Suprapubic skin (tissue), 4 donors: Measurements from ENCODE around the gene WIPF2. TPM values are rescaled to one million over a fixed set of nuclear protein-coding genes. Genes with fewer than 3 reads are reported as not detected.

ENCODE experiments used
- DNase-seq, 2 donors: peaks; one replicate each; pipeline ENCODE4 v3.0.0-alpha.2; 2019; ENCODE audit warnings: low spot score in 2 of 2
- H3K27ac ChIP-seq: fragments of 200-600 bp; sonication (generic); one replicate; pipeline ENCODE4 v1.5.1; 2019
- H3K27me3 ChIP-seq: fragments of 200-600 bp; sonication (generic); one replicate; pipeline ENCODE4 v1.5.1; 2019
- H3K36me3 ChIP-seq: fragments of 200-600 bp; sonication (generic); one replicate; pipeline ENCODE4 v1.5.1; 2019
- H3K4me1 ChIP-seq: fragments of 200-600 bp; sonication (generic); one replicate; pipeline ENCODE4 v1.5.1; 2019
- H3K4me3 ChIP-seq: fragments of 200-600 bp; sonication (generic); one replicate; pipeline ENCODE4 v1.5.1; 2019; ENCODE audit warnings: mild to moderate bottlenecking
- H3K9me3 ChIP-seq: fragments of 200-600 bp; sonication (generic); one replicate; pipeline ENCODE4 v1.5.1; 2019
- CTCF ChIP-seq, 2 donors: fragments of 200-600 bp in 1 of 2; fragments of 450-650 bp in 1 of 2; sonication (generic) in 1 of 2; IDR thresholded peaks; one replicate each; pipeline ENCODE4 v1.5.1; 2016 to 2019; ENCODE audit warnings: antibody characterized with exemption in 2 of 2, mild to moderate bottlenecking in 1 of 2, moderate library complexity in 1 of 2
- EP300 ChIP-seq: sonication (generic); formaldehyde crosslinking; IDR thresholded peaks from one replicate; pipeline ENCODE4 v1.6.1; 2017; ENCODE audit warnings: antibody characterized with exemption
- POLR2A ChIP-seq, 2 donors: fragments of 450-650 bp; IDR thresholded peaks; one replicate each; pipeline ENCODE4 v1.6.1; 2017; ENCODE audit warnings: antibody characterized with exemption in 2 of 2, mild to moderate bottlenecking in 2 of 2, moderate library complexity in 2 of 2
- POLR2AphosphoS5 ChIP-seq, 3 donors: sonication (generic); formaldehyde crosslinking; IDR thresholded peaks; one replicate each; pipeline ENCODE4 v1.6.1; 2017; ENCODE audit warnings: antibody characterized with exemption in 3 of 3
- WGBS: methylation state at CpG from one replicate; pipeline ENCODE4 v1.1.5; 2018; 5-methylcytosine and 5-hydroxymethylcytosine counted together
- total RNA-seq, 4 donors: library from RNA; depleted of rRNA; stranded (reverse); fragments of >200 nt; gene quantifications; one replicate each; pipeline ENCODE4 v1.1.0, GENCODE V29; 2016

The WIPF2 gene
- total RNA-seq, 4 donors from 2014 or later = 18.2 to 25.5 (median 21.6) TPM

GRCh38 chr17:40248507-40248906, 29.4 kb downstream of the WIPF2 start:
- Histone ChIP-seq H3K4me3 (no peak overlapping the region), H3K9me3 (no peaks in the 10 kb centered on the region), H3K4me1 (peaks cover 41% of the 10 kb centered on the region), H3K27ac (no peak overlapping the region), H3K36me3 (no peaks in the 10 kb centered on the region), H3K27me3 (no peaks in the 10 kb centered on the region)
- WGBS = 88% methylated on average over 1 of the region's 1 CpG
- TF ChIP-seq POLR2AphosphoS5 (IDR thresholded peaks at IDR 0.05) (no peak), POLR2A (IDR thresholded peaks at IDR 0.05) (no peak), CTCF (IDR thresholded peaks at IDR 0.05) (no peak), EP300 (no peak)
- no peak for DNase-seq

GRCh38 chr17:40251576-40251975, 32.5 kb downstream of the WIPF2 start:
- H3K27ac ChIP-seq = peak overlapping the region; percentile 34
- peaks cover 4% of the 10 kb centered on the region for H3K36me3 ChIP-seq
- DNase-seq = peak in 1 of 2 donors; percentile 26
- H3K9me3 ChIP-seq = no peaks in the 10 kb centered on the region
- H3K4me3 ChIP-seq = no peak overlapping the region
- H3K27me3 ChIP-seq = no peaks in the 10 kb centered on the region
- peaks cover 24% of the 10 kb centered on the region for H3K4me1 ChIP-seq
- TF ChIP-seq POLR2AphosphoS5 (IDR thresholded peaks at IDR 0.05) = no peak
- no peak for TF ChIP-seq CTCF (IDR thresholded peaks at IDR 0.05)
- TF ChIP-seq EP300 = no peak
- no peak for TF ChIP-seq POLR2A (IDR thresholded peaks at IDR 0.05)

GRCh38 chr17:40253565-40253964, 34.5 kb downstream of the WIPF2 start:
- DNase-seq = no peak
- no peak overlapping the region for H3K27ac ChIP-seq
- no peak overlapping the region for H3K4me3 ChIP-seq
- TF ChIP-seq POLR2A (IDR thresholded peaks at IDR 0.05) (no peak), CTCF (IDR thresholded peaks at IDR 0.05) (no peak), POLR2AphosphoS5 (IDR thresholded peaks at IDR 0.05) (no peak), EP300 (no peak)
- no peaks in the 10 kb centered on the region for H3K9me3 ChIP-seq
- H3K36me3 ChIP-seq = peaks cover 24% of the 10 kb centered on the region
- H3K4me1 ChIP-seq = peaks cover 21% of the 10 kb centered on the region
- H3K27me3 ChIP-seq = no peaks in the 10 kb centered on the region
- WGBS = 88% methylated on average over 3 of the region's 3 CpGs

- TF ChIP-seq EP300 = no peak
- TF ChIP-seq POLR2AphosphoS5 (IDR thresholded peaks at IDR 0.05) = no peak
- TF ChIP-seq CTCF (IDR thresholded peaks at IDR 0.05) = no peak
- TF ChIP-seq POLR2A (IDR thresholded peaks at IDR 0.05) = no peak
- WGBS = 84% methylated on average over 2 of the region's 2 CpGs
- DNase-seq = no peak
- H3K36me3 ChIP-seq = peaks cover 71% of the 10 kb centered on the region
- no peaks in the 10 kb centered on the region for H3K4me1 ChIP-seq
- H3K4me3 ChIP-seq = no peak overlapping the region
- no peak overlapping the region for H3K27ac ChIP-seq
- no peaks in the 10 kb centered on the region for H3K9me3 ChIP-seq
- no peaks in the 10 kb centered on the region for H3K27me3 ChIP-seq
These were observed 40.4 kb downstream of the WIPF2 start for GRCh38 chr17:40259505-40259904.

GRCh38 chr17:40260528-40260927, 41.4 kb downstream of the WIPF2 start:
- 91% methylated on average over 7 of the region's 7 CpGs for WGBS

More at GRCh38 chr17:40260528-40260927, 41.4 kb downstream of the WIPF2 start:
- H3K36me3 ChIP-seq = peaks cover 82% of the 10 kb centered on the region
- no peak overlapping the region for H3K4me3 ChIP-seq
- TF ChIP-seq EP300 = no peak
- no peaks in the 10 kb centered on the region for H3K9me3 ChIP-seq
- DNase-seq = no peak
- no peak overlapping the region for H3K27ac ChIP-seq
- H3K27me3 ChIP-seq = no peaks in the 10 kb centered on the region
- no peaks in the 10 kb centered on the region for H3K4me1 ChIP-seq
